ENCODE measurements around the gene MTSS2. TPM values are rescaled to one million over a fixed set of nuclear protein-coding genes. Genes with fewer than 3 reads are reported as not detected.

Gene MTSS2
- total RNA-seq, 4 donors from 2014 or later: 3.4 to 31.1 (median 8.5) TPM

GRCh38 chr16:70728150-70728549 is 42.3 kb upstream of the MTSS2 start:
- TF ChIP-seq CTCF (IDR thresholded peaks at IDR 0.05; ENCODE audit: low read depth): no peak

DNA sequence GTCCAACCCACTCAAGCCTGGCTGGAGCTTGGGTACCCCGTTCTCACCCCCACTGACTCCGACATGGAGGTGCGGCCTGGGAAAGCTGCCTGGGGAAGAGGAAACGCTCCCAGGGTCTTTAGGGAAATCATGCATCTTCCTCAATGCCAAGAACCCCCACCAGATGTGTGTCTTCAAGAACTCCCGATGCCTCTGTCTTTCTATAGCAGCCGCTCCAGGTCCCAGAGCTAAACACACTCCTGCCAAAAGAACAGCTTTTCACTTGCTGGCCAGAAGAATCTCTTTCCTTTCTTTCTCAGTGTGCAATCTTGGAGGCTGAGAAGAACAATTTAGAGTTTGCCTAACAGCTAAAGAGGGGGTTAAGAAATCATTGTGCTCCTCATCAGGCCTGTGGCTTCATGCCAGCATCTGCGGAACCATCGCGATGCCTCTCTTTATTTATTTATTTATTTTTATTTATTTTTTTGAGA is 41.1 kb upstream of the MTSS2 start:
- TF ChIP-seq CTCF (IDR thresholded peaks at IDR 0.05; ENCODE audit: low read depth): no peak

DNA sequence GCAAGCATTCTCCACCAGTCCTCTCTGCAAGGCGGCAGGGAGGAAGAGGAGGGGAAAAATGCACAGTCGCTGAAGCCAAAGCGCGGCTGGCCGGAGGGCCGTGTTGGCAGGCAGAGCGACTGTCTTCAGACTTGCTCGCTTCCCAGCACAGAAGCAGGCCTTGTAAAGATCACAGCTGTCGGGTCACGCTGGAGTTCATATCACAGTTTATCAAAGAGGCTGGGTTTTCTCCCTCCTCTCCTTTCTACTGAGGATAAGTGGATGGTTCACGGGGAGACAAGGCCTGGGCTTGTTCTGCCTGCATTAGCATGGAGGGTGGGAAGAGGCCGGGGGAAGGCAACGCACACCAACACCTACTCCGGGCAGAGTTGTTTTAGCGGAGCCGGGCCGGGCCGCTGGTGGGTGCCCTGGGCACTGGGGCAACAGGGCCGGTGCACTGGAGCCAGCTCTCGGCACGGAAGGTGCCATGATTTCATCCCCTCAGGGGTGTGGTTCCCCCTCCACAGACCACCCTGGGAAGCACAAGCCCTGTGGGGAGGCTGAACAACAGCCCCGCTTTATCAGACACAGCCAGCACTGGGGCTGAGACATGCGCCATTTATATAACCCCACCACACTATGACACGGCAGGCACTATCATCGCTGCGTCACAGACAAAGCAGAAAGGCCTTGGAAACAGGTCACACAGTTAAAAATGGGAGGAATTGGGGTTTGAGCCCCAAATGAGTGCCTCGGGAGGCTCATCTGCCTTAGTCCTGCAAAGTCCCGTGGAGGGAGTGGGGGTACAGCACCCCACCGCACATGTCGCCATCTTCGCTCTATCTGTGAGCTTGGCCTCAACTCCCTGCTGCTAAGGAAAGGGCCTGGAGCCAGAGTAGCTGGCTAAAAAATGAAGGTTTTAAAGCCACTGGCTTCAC is 40.3 kb upstream of the MTSS2 start:
- TF ChIP-seq CTCF (IDR thresholded peaks at IDR 0.05; ENCODE audit: low read depth): no peak

DNA sequence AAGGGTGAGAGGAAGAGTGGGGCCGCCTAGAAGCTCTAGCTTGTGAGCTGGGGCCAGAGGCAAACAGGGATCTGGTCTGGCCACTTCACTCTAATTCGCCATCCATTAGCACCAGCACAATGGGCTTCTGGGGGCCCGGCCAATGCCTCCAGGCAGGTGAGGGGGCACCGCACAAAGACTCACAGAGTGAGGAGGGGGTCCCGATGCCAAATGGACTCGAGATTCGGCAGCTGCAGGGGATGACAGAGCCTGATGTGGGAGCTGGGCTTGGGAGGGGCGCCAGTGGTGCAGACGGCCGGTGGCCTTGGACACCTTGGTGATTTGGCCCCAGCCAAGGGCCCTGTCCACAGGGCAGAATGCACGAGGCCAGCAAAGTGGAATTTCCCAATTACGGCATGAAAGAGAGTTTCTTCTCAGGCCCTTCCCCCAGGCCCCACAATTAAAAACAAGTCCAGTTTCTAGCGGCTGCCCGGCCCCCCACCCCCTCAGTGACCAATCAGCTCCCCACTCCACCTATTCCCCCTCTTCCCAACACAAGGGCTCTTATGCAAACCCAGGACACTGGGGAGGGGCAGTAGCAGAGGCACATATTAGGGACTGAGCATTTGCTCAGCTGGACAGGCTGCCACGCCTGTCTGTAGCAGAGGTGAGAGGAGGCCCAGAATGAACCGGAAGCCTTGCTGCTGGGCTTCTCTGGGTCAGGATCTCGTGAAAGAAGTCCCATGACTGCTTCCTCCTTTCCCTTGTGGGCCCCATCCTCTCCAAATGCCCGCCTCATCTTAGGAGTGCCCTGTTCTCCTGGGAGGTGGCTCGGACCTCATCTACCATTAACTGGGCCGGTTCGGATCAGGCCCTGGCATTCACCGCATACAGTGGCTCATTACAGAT is 39.4 kb upstream of the MTSS2 start:
- no peak for TF ChIP-seq CTCF (IDR thresholded peaks at IDR 0.05; ENCODE audit: low read depth)

GRCh38 chr16:70724146-70725023 is 38.5 kb upstream of the MTSS2 start:
- no peak for TF ChIP-seq CTCF (IDR thresholded peaks at IDR 0.05; ENCODE audit: low read depth)

DNA sequence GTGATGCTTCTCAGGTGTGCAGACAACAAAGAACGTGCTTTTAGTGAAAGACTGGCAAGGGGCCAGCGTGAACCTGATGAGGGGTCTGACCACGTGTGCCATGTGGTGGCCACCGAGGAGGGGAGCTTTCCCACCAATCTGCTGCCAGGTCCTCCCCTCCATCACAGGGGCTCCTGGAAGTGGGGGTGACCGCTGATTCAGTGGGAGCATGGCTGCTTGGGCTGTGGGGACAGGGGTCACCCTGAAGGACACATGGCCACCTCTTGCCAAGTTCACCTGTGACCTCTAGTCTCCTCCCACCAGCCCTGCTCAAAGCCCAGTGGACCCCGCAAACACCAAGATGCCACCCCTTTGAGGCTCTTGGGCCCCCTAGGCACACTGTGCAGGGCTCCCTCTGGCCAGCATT is 37.9 kb upstream of the MTSS2 start:
- TF ChIP-seq CTCF (IDR thresholded peaks at IDR 0.05; ENCODE audit: low read depth): no peak
